SK-N-SH treated with all-trans-retinoic acid at 6 μM for 48 hours (cell line): ENCODE data around the gene FGFRL1.

ENCODE experiments used
- ATAC-seq: fragments of 200-7000 bp; cut with Tn5 transposase; 3 replicates; pipeline ENCODE4 v1.9.1; 2020; ENCODE audit warnings: mild to moderate bottlenecking, moderate library complexity
- ARNTL ChIP-seq: fragments of 450-650 bp; formaldehyde crosslinking; IDR thresholded peaks from 2 replicates; pipeline ENCODE4 v1.5.0; 2020; ENCODE audit warnings: low read depth, mild to moderate bottlenecking, moderate library complexity, borderline replicate concordance
- BACH2 ChIP-seq: fragments of 250-450 bp; sonication (Bioruptor Pico); IDR thresholded peaks from 2 replicates; pipeline ENCODE4 v1.9.0; 2021; ENCODE audit warnings: mild to moderate bottlenecking, borderline replicate concordance
- CREB5 ChIP-seq: fragments of 250-450 bp; sonication (Bioruptor Pico); IDR thresholded peaks from 2 replicates; pipeline ENCODE4 v1.5.1; 2020; ENCODE audit warnings: low read depth, mild to moderate bottlenecking, moderate library complexity
- CSDC2 ChIP-seq: fragments of 250-450 bp; sonication (Bioruptor Pico); IDR thresholded peaks from 2 replicates; pipeline ENCODE4 v1.5.0; 2020; ENCODE audit warnings: mild to moderate bottlenecking, moderate library complexity
- CSRNP3 ChIP-seq: fragments of 250-450 bp; sonication (Bioruptor Pico); IDR thresholded peaks from 2 replicates; pipeline ENCODE4 v1.5.1; 2021; ENCODE audit warnings: mild to moderate bottlenecking, moderate library complexity
- ESRRG ChIP-seq: fragments of 250-450 bp; sonication (Bioruptor Pico); IDR thresholded peaks from 2 replicates; pipeline ENCODE4 v1.6.1; 2021; ENCODE audit warnings: mild to moderate bottlenecking
- GLIS3 ChIP-seq: fragments of 250-450 bp; sonication (Bioruptor Pico); IDR thresholded peaks from 2 replicates; pipeline ENCODE4 v1.5.0; 2020; ENCODE audit warnings: mild to moderate bottlenecking, moderate library complexity
- ISL1 ChIP-seq: fragments of 250-450 bp; sonication (Bioruptor Pico); IDR thresholded peaks from 2 replicates; pipeline ENCODE4 v2.1.2; 2022; ENCODE audit warnings: mild to moderate bottlenecking, moderate library complexity
- OSR1 ChIP-seq: fragments of 250-450 bp; sonication (Bioruptor Pico); IDR thresholded peaks from 2 replicates; pipeline ENCODE4 v1.8.0; 2022; ENCODE audit warnings: moderate library complexity, mild to moderate bottlenecking, inconsistent platforms
- PATZ1 ChIP-seq: fragments of 250-450 bp; sonication (Bioruptor Pico); IDR thresholded peaks from 2 replicates; pipeline ENCODE4 v1.8.0; 2020; ENCODE audit warnings: mild to moderate bottlenecking, moderate library complexity, borderline replicate concordance
- PPARA ChIP-seq: fragments of 250-450 bp; sonication (Bioruptor Pico); IDR thresholded peaks from 2 replicates; pipeline ENCODE4 v1.5.0; 2020; ENCODE audit warnings: mild to moderate bottlenecking, borderline replicate concordance
- RARB ChIP-seq: fragments of 250-450 bp; sonication (Bioruptor Pico); IDR thresholded peaks from 2 replicates; pipeline ENCODE4 v1.8.0; 2021; ENCODE audit warnings: mild to moderate bottlenecking, moderate library complexity
- TCF4 ChIP-seq: fragments of 250-450 bp; sonication (Bioruptor Pico); IDR thresholded peaks from 2 replicates; pipeline ENCODE4 v1.8.0; 2021; ENCODE audit warnings: mild to moderate bottlenecking, moderate library complexity, borderline replicate concordance
- TOX ChIP-seq: fragments of 250-450 bp; sonication (Bioruptor Pico); IDR thresholded peaks from 2 replicates; pipeline ENCODE4 v1.8.0; 2021; ENCODE audit warnings: mild to moderate bottlenecking, moderate library complexity, borderline replicate concordance
- TSHZ2 ChIP-seq: fragments of 250-450 bp; sonication (Bioruptor Pico); IDR thresholded peaks from 2 replicates; pipeline ENCODE4 v1.5.0; 2020; ENCODE audit warnings: mild to moderate bottlenecking, moderate library complexity
- ZC3H10 ChIP-seq: fragments of 250-450 bp; sonication (Bioruptor Pico); IDR thresholded peaks from 2 replicates; pipeline ENCODE4 v1.5.1; 2021; ENCODE audit warnings: mild to moderate bottlenecking, moderate library complexity
- ZFP3 ChIP-seq: fragments of 250-450 bp; sonication (Bioruptor Pico); IDR thresholded peaks from 2 replicates; pipeline ENCODE4 v1.5.0; 2020; ENCODE audit warnings: mild to moderate bottlenecking, moderate library complexity
- ZFP30 ChIP-seq: fragments of 450-650 bp; formaldehyde crosslinking; IDR thresholded peaks from 2 replicates; pipeline ENCODE4 v1.5.0; 2022; ENCODE audit warnings: mild to moderate bottlenecking, moderate library complexity
- ZNF565 ChIP-seq: fragments of 450-650 bp; formaldehyde crosslinking; conservative IDR thresholded peaks from 2 replicates; pipeline ENCODE4 v1.5.0; 2020; ENCODE audit warnings: low read depth, mild to moderate bottlenecking, moderate library complexity
- ZNF70 ChIP-seq: fragments of 450-650 bp; formaldehyde crosslinking; IDR thresholded peaks from 2 replicates; pipeline ENCODE4 v1.5.0; 2020; ENCODE audit warnings: mild to moderate bottlenecking, moderate library complexity

FGFRL1 gene

GRCh38 chr4:1058997-1059665, 47.7 kb downstream of the FGFRL1 start:
- no peak for TF ChIP-seq PPARA (CRISPR knock-in tag)
- no peak for TF ChIP-seq TOX
- TF ChIP-seq TSHZ2 (CRISPR knock-in tag) = no peak
- no peak for TF ChIP-seq GLIS3 (CRISPR knock-in tag)
- no peak for TF ChIP-seq ZNF565 (CRISPR knock-in tag)
- TF ChIP-seq CREB5 = no peak
- TF ChIP-seq ZFP3 = no peak
- TF ChIP-seq CSRNP3 (CRISPR knock-in tag) = no peak
- no peak for TF ChIP-seq ISL1 (CRISPR knock-in tag)
- no peak for TF ChIP-seq OSR1 (CRISPR knock-in tag)
- TF ChIP-seq ZNF70 (CRISPR knock-in tag) = no peak
- no peak for TF ChIP-seq PATZ1 (CRISPR knock-in tag)
- peak; percentile 31 for ATAC-seq

GRCh38 chr4:1060121-1060520, 48.7 kb downstream of the FGFRL1 start:
- no peak for ATAC-seq
- TF ChIP-seq ZNF70 (CRISPR knock-in tag) = no peak
- TF ChIP-seq, all 23 proteins: peak for 0

GRCh38 chr4:1060621-1061020, 49.2 kb downstream of the FGFRL1 start:
- ATAC-seq = no peak
- TF ChIP-seq TSHZ2 (CRISPR knock-in tag) (no peak), CSRNP3 (CRISPR knock-in tag) (no peak), BACH2 (CRISPR knock-in tag) (no peak), TOX (no peak), ZC3H10 (CRISPR knock-in tag) (no peak), ESRRG (CRISPR knock-in tag) (no peak), ZNF70 (CRISPR knock-in tag) (no peak), PPARA (CRISPR knock-in tag) (no peak), ZFP3 (no peak), CSDC2 (no peak), ISL1 (CRISPR knock-in tag) (no peak), ZFP30 (CRISPR knock-in tag) (no peak), GLIS3 (CRISPR knock-in tag) (no peak), ZNF565 (CRISPR knock-in tag) (no peak), CREB5 (no peak), ARNTL (CRISPR knock-in tag) (no peak), RARB (CRISPR knock-in tag) (no peak), TCF4 (no peak), PATZ1 (CRISPR knock-in tag) (no peak)
- TF ChIP-seq, all 23 proteins: peak for 0
